ENCODE data around the gene RPS8. TPM values are rescaled to one million over a fixed set of nuclear protein-coding genes. Genes with fewer than 3 reads are reported as not detected.
A peak's percentile ranks its signal among the peaks of the same experiment; 100 is the strongest.

The RPS8 gene
- total RNA-seq, 1 donor from 2014 or later = 2,191 TPM

GRCh38 chr1:44739307-44740178, 35.8 kb upstream of the RPS8 start, which contains the start of gene KIF2C:
KIF2C (plus strand) TSS chr1:44739837; CDS start chr1:44739933, 96 bp downstream.
- Mint-ChIP-seq H3K9me3 (peaks cover 5% of the 10 kb centered on the region), H3K4me3 (peak within 1 kb of the TSS; percentile 89), H3K27ac (peak within 1 kb of the TSS; percentile 97), H3K4me1 (peaks cover 13% of the 10 kb centered on the region), H3K36me3 (peaks cover 7% of the 10 kb centered on the region), H3K27me3 (ENCODE audit: low read depth) (no peaks in the 10 kb centered on the region)
- TF ChIP-seq CTCF (IDR thresholded peaks at IDR 0.05; ENCODE audit: unreplicated experiment) = no peak
- DNase-seq (ENCODE audit: low spot score in 2 of 2, unreplicated experiment in 2 of 2) = peak; percentile 89 to 93

- Mint-ChIP-seq H3K36me3 (peaks cover 8% of the 10 kb centered on the region), H3K27me3 (ENCODE audit: low read depth) (no peaks in the 10 kb centered on the region), H3K4me1 (peaks cover 13% of the 10 kb centered on the region), H3K4me3 (peak overlapping the region; percentile 89), H3K27ac (peak overlapping the region; percentile 97), H3K9me3 (peaks cover 5% of the 10 kb centered on the region)
- no peak for TF ChIP-seq CTCF (IDR thresholded peaks at IDR 0.05; ENCODE audit: unreplicated experiment)
- DNase-seq (ENCODE audit: low spot score in 2 of 2, unreplicated experiment in 2 of 2) = no peak
Measured at GRCh38 chr1:44740179-44740617, 35.1 kb upstream of the RPS8 start.

- no peak overlapping the region for H3K4me3 Mint-ChIP-seq
- no peak for TF ChIP-seq CTCF (IDR thresholded peaks at IDR 0.05; ENCODE audit: unreplicated experiment)
- H3K9me3 Mint-ChIP-seq = no peaks in the 10 kb centered on the region
- no peaks in the 10 kb centered on the region for H3K27me3 Mint-ChIP-seq (ENCODE audit: low read depth)
- H3K4me1 Mint-ChIP-seq = peaks cover 13% of the 10 kb centered on the region
- no peak overlapping the region for H3K27ac Mint-ChIP-seq
- DNase-seq (ENCODE audit: low spot score in 2 of 2, unreplicated experiment in 2 of 2) = no peak
- peaks cover 14% of the 10 kb centered on the region for H3K36me3 Mint-ChIP-seq
Measured at GRCh38 chr1:44743211-44743610, 32.1 kb upstream of the RPS8 start.

- Mint-ChIP-seq H3K9me3 (no peaks in the 10 kb centered on the region), H3K4me1 (no peaks in the 10 kb centered on the region), H3K36me3 (peaks cover 15% of the 10 kb centered on the region), H3K4me3 (no peak overlapping the region), H3K27me3 (ENCODE audit: low read depth) (no peaks in the 10 kb centered on the region), H3K27ac (no peak overlapping the region)
- DNase-seq (ENCODE audit: low spot score in 2 of 2, unreplicated experiment in 2 of 2) = no peak
- no peak for TF ChIP-seq CTCF (IDR thresholded peaks at IDR 0.05; ENCODE audit: unreplicated experiment)
Measured at GRCh38 chr1:44747878-44748277, 27.5 kb upstream of the RPS8 start.

GRCh38 chr1:44757420-44757819, 17.9 kb upstream of the RPS8 start:
- Mint-ChIP-seq H3K27me3 (ENCODE audit: low read depth) (no peaks in the 10 kb centered on the region), H3K9me3 (no peaks in the 10 kb centered on the region), H3K4me1 (no peaks in the 10 kb centered on the region), H3K4me3 (no peak overlapping the region), H3K36me3 (peaks cover 26% of the 10 kb centered on the region), H3K27ac (no peak overlapping the region)
- DNase-seq (ENCODE audit: low spot score in 2 of 2, unreplicated experiment in 2 of 2) = no peak
- no peak for TF ChIP-seq CTCF (IDR thresholded peaks at IDR 0.05; ENCODE audit: unreplicated experiment)

Measured in mesothelial cell of epicardium (in vitro differentiated cells).